ENCODE measurements around the gene PIEZO2. TPM values are rescaled to one million over a fixed set of nuclear protein-coding genes. Genes with fewer than 3 reads are reported as not detected.

Gene PIEZO2
- total RNA-seq, 1 experiment from 2014 or later = 0.57 TPM

GRCh38 chr18:10745219-10745618, 404.1 kb downstream of the PIEZO2 start:
- BruUV-seq (replicated peaks) = no TSS peak
- ATAC-seq = no peak
- TF ChIP-seq TCF7L2 (IDR thresholded peaks at IDR 0.05; ENCODE audit: low read depth, low read length) = no peak
- TF ChIP-seq POLR2AphosphoS5 (IDR thresholded peaks at IDR 0.05; ENCODE audit: low read depth, low read length) = no peak
- TF ChIP-seq SIN3A (IDR thresholded peaks at IDR 0.05; ENCODE audit: borderline replicate concordance, insufficient read depth, low read depth, low read length) = no peak
- no peak for TF ChIP-seq CTCF (IDR thresholded peaks at IDR 0.05)
- TF ChIP-seq REST (IDR thresholded peaks at IDR 0.05; ENCODE audit: insufficient read depth in 1 of 2, low read depth in 2 of 2, low read length in 1 of 2) = no peak

GRCh38 chr18:10743766-10744165, 405.6 kb downstream of the PIEZO2 start:
- ATAC-seq (no peak), DNase-seq (ENCODE audit: low read depth, low spot score) (no peak)
- CTCF ChIA-PET = no interaction called here
- in situ Hi-C loops (cut with HindIII; ENCODE audit: low pct_unique_long_range_greater_than_20kb, low sequenced_read_pairs) = no loop called here
- TF ChIP-seq REST (IDR thresholded peaks at IDR 0.05; ENCODE audit: insufficient read depth in 1 of 2, low read depth in 2 of 2, low read length in 1 of 2) (no peak), SIN3A (IDR thresholded peaks at IDR 0.05; ENCODE audit: borderline replicate concordance, insufficient read depth, low read depth, low read length) (no peak), POLR2AphosphoS5 (IDR thresholded peaks at IDR 0.05; ENCODE audit: low read depth, low read length) (no peak), CTCF (IDR thresholded peaks at IDR 0.05) (no peak), TCF7L2 (IDR thresholded peaks at IDR 0.05; ENCODE audit: low read depth, low read length) (no peak)
- Histone ChIP-seq H3K4me1 (ENCODE audit: control insufficient read depth, insufficient read depth, low read length) (no peaks in the 10 kb centered on the region), H3K36me3 (ENCODE audit: control insufficient read depth, insufficient read depth, low read length) (no peaks in the 10 kb centered on the region), H3K4me3 (ENCODE audit: low read depth in 2 of 2, low read length in 2 of 2) (no peak overlapping the region), H3K27ac (ENCODE audit: low read length) (no peak overlapping the region), H3K9me3 (ENCODE audit: control insufficient read depth, insufficient read depth, low read depth, low read length) (no peaks in the 10 kb centered on the region), H3K27me3 (ENCODE audit: control insufficient read depth, insufficient read depth, low read length) (peaks cover 2% of the 10 kb centered on the region; the same call in 1 of the 2 replicates)
- POLR2A ChIA-PET = no interaction called here
- intact Hi-C loops (cut with micrococcal nuclease; ENCODE audit: unreplicated experiment) = no loop called here
- no TSS peak for BruUV-seq (replicated peaks)

More at GRCh38 chr18:10745219-10745618, 404.1 kb downstream of the PIEZO2 start:
- peaks cover 2% of the 10 kb centered on the region; the same call in 1 of the 2 replicates for H3K27me3 ChIP-seq (ENCODE audit: control insufficient read depth, insufficient read depth, low read length)
- ChIA-PET POLR2A (no interaction called here), CTCF (no interaction called here)
- DNase-seq (ENCODE audit: low read depth, low spot score) = no peak
- intact Hi-C loops (cut with micrococcal nuclease; ENCODE audit: unreplicated experiment) (no loop called here), in situ Hi-C loops (cut with HindIII; ENCODE audit: low pct_unique_long_range_greater_than_20kb, low sequenced_read_pairs) (no loop called here)
- H3K9me3 ChIP-seq (ENCODE audit: control insufficient read depth, insufficient read depth, low read depth, low read length) = no peaks in the 10 kb centered on the region
- H3K4me3 ChIP-seq (ENCODE audit: low read depth in 2 of 2, low read length in 2 of 2) = no peak overlapping the region
- H3K36me3 ChIP-seq (ENCODE audit: control insufficient read depth, insufficient read depth, low read length) = no peaks in the 10 kb centered on the region
- H3K4me1 ChIP-seq (ENCODE audit: control insufficient read depth, insufficient read depth, low read length) = no peaks in the 10 kb centered on the region
- no peak overlapping the region for H3K27ac ChIP-seq (ENCODE audit: low read length)

All from Panc1 (cell line).